Left lobe of liver (tissue), 2 donors: ENCODE data around the gene MLC1. TPM values are rescaled to one million over a fixed set of nuclear protein-coding genes. Genes with fewer than 3 reads are reported as not detected.
A peak's percentile ranks its signal among the peaks of the same experiment; 100 is the strongest.

Experiments
- ATAC-seq: fragments of 200-7000 bp; cut with Tn5 transposase; one replicate; pipeline ENCODE4 v1.9.1; 2020; ENCODE audit warnings: mild to moderate bottlenecking, moderate library complexity
- DNase-seq: peaks from one replicate; pipeline ENCODE4 v3.0.0-alpha.2; 2020; ENCODE audit warnings: low spot score
- total RNA-seq: library from RNA; stranded (reverse); gene quantifications from one replicate; pipeline ENCODE4 v1.2.1, GENCODE V29; 2021
- donor health status: DM: no; HTN: no; CAD: no; lungs with moderate emphysema.
- donor health status: DM: no; HTN: yes; CAD: no.

MLC1 gene
- total RNA-seq, result not detected

- no peak for ATAC-seq
- no peak for DNase-seq
These were observed at the start of gene MLC1 for GRCh38 chr22:50085211-50085972. MLC1 (minus strand) TSS chr22:50085426; CDS start chr22:50084902, 524 bp downstream.

DNA sequence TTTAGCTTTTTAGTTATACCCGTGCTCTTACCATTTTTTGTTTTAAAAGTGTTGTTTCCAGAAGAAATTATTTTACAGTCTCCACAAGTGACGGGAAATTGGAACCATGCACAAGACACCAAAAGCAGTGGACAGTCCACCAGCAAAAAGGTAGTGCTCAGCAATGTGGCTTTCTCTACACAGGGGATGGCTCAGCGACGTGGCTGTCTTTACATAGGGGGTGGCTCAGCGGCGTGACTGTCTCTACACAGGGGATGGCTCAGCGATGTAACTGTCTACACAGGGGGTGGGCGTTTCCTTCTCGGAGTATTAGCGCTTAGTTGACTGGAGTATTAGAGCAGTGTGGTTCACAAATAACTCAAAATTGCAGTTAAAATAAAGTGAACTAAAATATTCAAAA is 49.3 kb upstream of the MLC1 start:
- DNase-seq (no peak), ATAC-seq (no peak)

- no peak for DNase-seq
- ATAC-seq, result no peak
These were observed 46.7 kb upstream of the MLC1 start for GRCh38 chr22:50131894-50132293.

- no peak for DNase-seq
These were observed 44.0 kb upstream of the MLC1 start for GRCh38 chr22:50129121-50129736.

DNA sequence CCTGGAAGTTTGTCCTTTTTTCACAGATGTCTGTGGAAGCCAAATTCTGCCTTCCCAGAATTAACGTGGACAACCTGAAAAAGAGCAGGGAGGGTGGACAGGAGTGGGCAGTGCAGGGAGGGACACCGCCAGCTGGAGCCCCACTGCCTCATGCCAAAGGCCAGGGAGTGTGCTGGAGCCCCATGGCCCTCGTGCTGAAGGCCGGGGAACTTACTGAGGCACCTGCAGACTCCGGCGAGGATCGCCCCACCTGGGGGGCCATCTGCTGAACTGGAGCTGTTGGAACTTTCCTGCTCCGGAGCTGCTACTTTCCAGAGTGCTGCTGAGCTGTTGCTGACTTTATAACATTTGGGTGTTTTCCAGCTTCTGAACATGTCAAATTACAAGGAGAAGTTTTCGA is 39.8 kb upstream of the MLC1 start:
- DNase-seq, result no peak
- ATAC-seq, result no peak

More at GRCh38 chr22:50129121-50129736, 44.0 kb upstream of the MLC1 start:
- no peak for ATAC-seq

GRCh38 chr22:50123119-50123518 is 37.9 kb upstream of the MLC1 start:
- DNase-seq (no peak), ATAC-seq (no peak)

DNA sequence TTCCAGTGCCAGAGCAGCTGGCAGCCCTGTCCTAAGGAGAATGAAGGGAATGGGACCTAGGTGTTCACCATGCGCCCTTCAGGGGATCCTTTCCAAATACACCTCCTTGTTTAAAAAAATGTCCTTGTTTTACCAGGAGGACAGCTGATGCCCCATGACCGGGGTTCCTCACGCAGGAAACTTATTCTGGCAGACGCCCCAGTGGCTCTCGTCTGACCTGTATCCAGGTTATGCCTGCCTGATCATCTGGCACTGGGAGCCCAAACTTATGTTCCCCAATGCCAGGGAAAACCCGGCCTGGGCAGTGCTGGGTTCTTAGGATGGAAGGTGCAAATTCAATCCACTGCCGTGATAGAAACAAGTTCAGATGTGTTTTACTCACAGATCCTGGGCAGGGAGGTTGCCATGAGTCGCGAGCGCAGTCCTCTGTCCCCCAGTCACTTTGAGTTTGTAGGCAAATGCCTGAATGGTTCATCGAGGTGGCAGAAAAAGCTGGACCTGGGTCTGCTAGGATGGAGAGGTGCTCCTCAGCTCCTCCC is 36.0 kb upstream of the MLC1 start:
- no peak for ATAC-seq

GRCh38 chr22:50119768-50120251 is 34.6 kb upstream of the MLC1 start:
- DNase-seq, result no peak

More for the DNA sequence above, 36.0 kb upstream of the MLC1 start:
- DNase-seq, result no peak

GRCh38 chr22:50119169-50119767 is 34.0 kb upstream of the MLC1 start:
- peak; percentile 62 for ATAC-seq
- DNase-seq, result no peak

More at GRCh38 chr22:50119768-50120251, 34.6 kb upstream of the MLC1 start:
- peak; percentile 59 for ATAC-seq

GRCh38 chr22:50118557-50119168 is 33.4 kb upstream of the MLC1 start:
- ATAC-seq (no peak), DNase-seq (no peak)

DNA sequence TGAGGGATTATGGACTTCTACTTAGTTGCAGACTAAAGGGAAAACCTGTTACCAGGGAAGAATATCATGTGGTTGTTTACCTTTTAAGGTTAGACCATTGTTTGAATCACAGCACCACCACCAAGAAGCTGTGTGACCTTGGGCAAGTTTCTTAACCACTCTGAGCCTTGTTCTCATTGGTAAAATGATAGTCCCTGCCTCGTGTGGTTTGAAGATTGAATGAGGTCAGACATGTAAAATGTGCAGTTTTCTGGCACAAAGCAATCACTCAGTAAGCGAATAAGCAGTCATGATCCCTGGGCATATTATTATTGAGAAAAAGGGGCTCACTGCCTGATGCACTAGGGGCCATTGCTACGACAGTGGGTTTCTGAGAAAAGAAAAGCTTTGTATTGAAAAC is 32.9 kb upstream of the MLC1 start:
- DNase-seq (no peak), ATAC-seq (no peak)

GRCh38 chr22:50117168-50117762 is 32.0 kb upstream of the MLC1 start:
- DNase-seq (no peak), ATAC-seq (no peak)

DNA sequence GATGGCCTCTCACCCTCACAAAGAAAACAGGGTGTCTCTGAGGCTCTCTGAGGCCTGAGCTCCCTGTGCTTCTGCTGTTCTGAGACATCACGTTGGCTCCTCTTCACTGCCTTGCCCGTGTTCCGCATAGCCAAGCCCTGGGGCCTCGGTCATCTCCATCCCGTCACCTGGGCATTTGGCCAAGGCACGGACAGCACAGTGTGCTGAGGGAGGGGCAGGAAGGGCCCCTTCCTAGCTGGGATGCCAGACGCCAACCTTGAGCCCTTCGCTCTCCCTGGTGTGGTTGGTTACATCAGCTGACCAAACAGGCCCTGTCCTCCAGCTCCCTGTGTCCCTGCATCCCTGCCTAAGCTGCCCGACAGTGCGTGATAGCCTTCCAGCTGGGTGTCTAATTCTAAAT is 30.5 kb upstream of the MLC1 start:
- DNase-seq (no peak), ATAC-seq (no peak)

GRCh38 chr22:50114221-50115021 is 29.2 kb upstream of the MLC1 start:
- DNase-seq (no peak), ATAC-seq (no peak)

DNA sequence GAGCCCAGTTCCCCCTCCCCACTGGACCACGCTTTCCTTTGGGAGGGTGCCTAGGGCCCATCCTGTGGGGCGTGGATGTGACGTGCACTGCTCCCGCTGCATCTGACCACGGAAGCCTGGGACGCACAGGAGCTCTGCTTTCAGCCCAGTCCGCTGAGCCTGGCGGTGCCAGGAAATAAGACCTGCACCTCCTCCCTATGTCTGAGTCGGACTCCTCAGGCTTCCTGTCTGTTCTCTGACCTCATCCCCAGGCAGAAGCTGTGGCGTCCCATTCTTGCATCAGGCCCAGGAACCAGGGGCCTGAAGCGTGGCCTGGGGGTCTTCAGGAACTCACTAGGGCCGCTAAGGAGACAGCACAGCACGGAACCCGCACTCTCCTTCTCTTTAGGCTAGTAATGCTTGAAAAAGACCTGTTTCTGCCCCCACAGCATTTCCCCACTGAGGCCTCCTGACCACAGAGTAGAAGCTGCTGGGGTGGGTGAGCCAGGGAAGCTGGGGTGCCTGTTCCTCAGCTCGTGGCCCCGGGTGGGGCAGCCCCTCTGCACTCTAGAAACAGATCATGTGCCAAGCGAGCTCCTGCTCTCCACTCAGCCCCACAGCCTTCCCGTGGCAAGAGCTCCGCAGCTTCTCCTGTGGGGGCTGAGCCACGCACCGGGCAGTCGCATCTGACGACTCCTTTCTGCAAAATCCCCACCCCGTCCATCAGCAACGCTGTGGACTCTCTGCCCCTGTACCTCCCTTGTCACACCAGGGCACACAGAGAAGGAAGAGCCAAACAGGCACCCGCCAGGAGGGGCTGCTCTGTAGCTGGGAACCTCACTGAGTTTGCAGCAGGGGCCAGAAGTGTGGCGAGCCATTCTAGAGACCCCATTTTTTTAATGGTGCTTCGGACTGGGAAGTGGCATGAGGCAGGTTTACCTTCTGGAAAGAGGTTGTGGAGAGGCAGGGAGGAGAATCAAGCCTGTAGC is 27.2 kb upstream of the MLC1 start:
- ATAC-seq (peak; percentile 48), DNase-seq (no peak)

DNA sequence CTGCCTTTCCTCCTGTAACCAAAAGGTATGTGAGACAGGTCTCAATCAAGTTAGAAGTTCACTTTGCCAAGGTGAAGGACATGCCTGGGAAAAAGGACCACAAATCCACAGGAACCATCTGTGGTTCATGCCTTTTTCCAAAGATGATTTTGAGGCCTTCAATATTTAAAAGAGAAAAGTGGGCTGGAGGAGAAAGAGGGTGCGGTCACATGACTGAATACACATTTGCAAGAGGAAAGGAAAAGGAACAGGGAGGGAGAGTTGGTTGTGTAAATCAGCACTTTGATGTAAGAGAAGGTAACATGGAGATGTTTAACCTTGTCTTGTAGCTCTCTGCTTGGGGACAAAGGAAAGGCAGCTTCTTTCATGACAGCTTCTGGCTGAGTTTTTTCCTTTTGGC is 25.8 kb upstream of the MLC1 start:
- ATAC-seq, result no peak
- no peak for DNase-seq

DNA sequence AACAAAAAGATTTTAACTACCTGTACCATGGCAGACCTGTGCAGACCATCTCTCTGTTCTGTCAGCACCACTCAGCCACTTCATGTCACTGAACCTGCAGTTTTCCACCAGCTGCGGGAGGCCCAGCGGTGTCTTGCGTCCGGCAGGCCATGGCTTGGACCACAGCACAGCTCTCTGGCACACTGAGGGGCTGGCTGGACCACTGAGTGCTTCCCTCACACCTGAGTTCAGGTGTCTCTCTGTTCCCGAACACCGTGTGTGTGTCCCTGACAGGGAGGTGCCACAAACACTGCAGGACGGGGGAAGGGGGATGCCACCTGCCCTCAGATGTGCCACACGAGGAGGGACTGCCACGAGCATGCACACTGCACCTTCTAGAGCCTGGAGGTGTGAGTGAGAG is 22.3 kb upstream of the MLC1 start:
- no peak for DNase-seq
- ATAC-seq, result no peak

DNA sequence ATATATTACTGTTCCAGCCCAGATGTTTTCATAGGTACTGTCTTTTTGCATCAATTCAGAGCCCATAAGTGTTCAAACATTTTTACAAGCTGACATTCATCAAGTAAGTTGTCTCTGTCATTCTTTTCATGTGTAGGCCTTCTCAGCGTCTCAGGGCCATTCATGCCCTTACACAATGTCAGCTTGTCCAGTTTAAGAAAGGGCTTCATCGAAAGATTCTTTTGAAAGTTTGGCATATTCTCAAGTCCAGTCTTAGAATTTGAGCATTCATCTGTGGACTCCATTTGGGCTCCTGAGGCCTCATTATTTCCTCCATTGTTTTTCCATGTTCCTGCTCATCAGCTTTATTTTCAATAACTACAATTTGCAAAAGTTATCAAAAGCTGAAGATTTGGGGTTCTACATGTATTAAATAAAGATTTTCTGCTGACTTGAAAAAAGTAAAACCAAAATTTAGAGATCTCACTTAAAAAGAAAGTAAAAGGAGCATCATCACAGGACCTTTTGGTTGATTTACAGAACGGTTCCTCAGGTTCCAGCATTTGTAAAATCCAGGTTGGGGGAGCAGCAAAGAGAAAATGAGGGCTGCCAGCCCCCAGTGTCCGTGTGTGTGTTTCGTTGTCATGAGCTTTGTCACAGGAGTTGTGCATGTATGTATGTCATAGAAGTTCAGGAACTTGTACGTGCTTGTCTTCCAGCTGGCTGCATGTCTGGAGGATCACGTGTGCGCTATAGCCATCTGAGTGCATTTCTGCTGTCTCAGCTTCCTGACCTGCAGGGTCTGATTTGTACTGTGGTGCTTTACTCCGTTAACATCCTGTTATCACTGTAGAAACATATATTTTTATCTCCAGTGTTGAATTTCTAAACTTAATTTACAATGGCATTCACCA is 20.2 kb upstream of the MLC1 start:
- peak; percentile 25 for ATAC-seq

More for the DNA sequence above, 20.2 kb upstream of the MLC1 start:
- DNase-seq, result no peak
